ENCODE data around the gene GRIK4. TPM values are rescaled to one million over a fixed set of nuclear protein-coding genes. Genes with fewer than 3 reads are reported as not detected.
A peak's percentile ranks its signal among the peaks of the same experiment; 100 is the strongest.

Gene GRIK4
- total RNA-seq, 1 donor from 2014 or later = 2.2 TPM

GRCh38 chr11:120554766-120555432 lies 43.4 kb downstream of the GRIK4 start:
- peaks cover 43% of the 10 kb centered on the region for H3K4me1 Mint-ChIP-seq (ENCODE audit: low read depth, unreplicated experiment)
- H3K27ac Mint-ChIP-seq (ENCODE audit: unreplicated experiment) = no peak overlapping the region
- no peak for TF ChIP-seq EZH2 (IDR thresholded peaks at IDR 0.05; ENCODE audit: insufficient read depth, low read length)
- TF ChIP-seq CTCF (IDR thresholded peaks at IDR 0.05; ENCODE audit: insufficient read depth, low read depth, low read length) = no peak
- DNase-seq (ENCODE audit: low read depth) (peak; percentile 30), FAIRE-seq (no peak)
- Histone ChIP-seq H3K4me2 (ENCODE audit: low read length) (no peak overlapping the region), H3K27me3 (ENCODE audit: insufficient read depth, low read length) (no peaks in the 10 kb centered on the region), H4K20me1 (ENCODE audit: insufficient read depth, low read length) (no peaks in the 10 kb centered on the region), H3K27ac (ENCODE audit: low read depth, low read length) (no peak overlapping the region), H3K4me1 (ENCODE audit: insufficient read depth, low read length) (peaks cover 4% of the 10 kb centered on the region), H3K79me2 (ENCODE audit: insufficient read depth, low read length) (no peaks in the 10 kb centered on the region), H2AFZ (ENCODE audit: low read depth, low read length) (peak overlapping the region; percentile 42), H3K9ac (ENCODE audit: low read length) (no peak overlapping the region), H3K9me3 (ENCODE audit: insufficient read depth, low read depth, low read length) (no peaks in the 10 kb centered on the region), H3K36me3 (ENCODE audit: insufficient read depth, low read length) (no peaks in the 10 kb centered on the region), H3K4me3 (ENCODE audit: insufficient read depth, low read depth, low read length) (no peak overlapping the region)
- peaks cover 14% of the 10 kb centered on the region for H3K27me3 Mint-ChIP-seq (ENCODE audit: low read depth, unreplicated experiment)
- no peaks in the 10 kb centered on the region for H3K9me3 Mint-ChIP-seq (ENCODE audit: unreplicated experiment)
- H3K36me3 Mint-ChIP-seq (ENCODE audit: low read depth, unreplicated experiment) = no peaks in the 10 kb centered on the region
- no peak overlapping the region for H3K4me3 Mint-ChIP-seq (ENCODE audit: unreplicated experiment)

GRCh38 chr11:120555433-120555773 lies 43.9 kb downstream of the GRIK4 start:
- no peak for DNase-seq (ENCODE audit: low read depth)

More at GRCh38 chr11:120555433-120555773, 43.9 kb downstream of the GRIK4 start:
- no peak for TF ChIP-seq EZH2 (IDR thresholded peaks at IDR 0.05; ENCODE audit: insufficient read depth, low read length)
- TF ChIP-seq CTCF (IDR thresholded peaks at IDR 0.05; ENCODE audit: insufficient read depth, low read depth, low read length) = no peak
- Histone ChIP-seq H3K4me2 (ENCODE audit: low read length) (no peak overlapping the region), H3K4me3 (ENCODE audit: insufficient read depth, low read depth, low read length) (no peak overlapping the region), H2AFZ (ENCODE audit: low read depth, low read length) (peak overlapping the region; percentile 42), H3K4me1 (ENCODE audit: insufficient read depth, low read length) (peaks cover 4% of the 10 kb centered on the region), H3K36me3 (ENCODE audit: insufficient read depth, low read length) (no peaks in the 10 kb centered on the region), H4K20me1 (ENCODE audit: insufficient read depth, low read length) (no peaks in the 10 kb centered on the region), H3K79me2 (ENCODE audit: insufficient read depth, low read length) (no peaks in the 10 kb centered on the region), H3K9ac (ENCODE audit: low read length) (no peak overlapping the region), H3K9me3 (ENCODE audit: insufficient read depth, low read depth, low read length) (no peaks in the 10 kb centered on the region), H3K27me3 (ENCODE audit: insufficient read depth, low read length) (no peaks in the 10 kb centered on the region), H3K27ac (ENCODE audit: low read depth, low read length) (no peak overlapping the region)
- no peak for FAIRE-seq
- no peak overlapping the region for H3K27ac Mint-ChIP-seq (ENCODE audit: unreplicated experiment)
- no peaks in the 10 kb centered on the region for H3K9me3 Mint-ChIP-seq (ENCODE audit: unreplicated experiment)
- no peaks in the 10 kb centered on the region for H3K36me3 Mint-ChIP-seq (ENCODE audit: low read depth, unreplicated experiment)
- peaks cover 14% of the 10 kb centered on the region for H3K27me3 Mint-ChIP-seq (ENCODE audit: low read depth, unreplicated experiment)
- peaks cover 41% of the 10 kb centered on the region for H3K4me1 Mint-ChIP-seq (ENCODE audit: low read depth, unreplicated experiment)
- no peak overlapping the region for H3K4me3 Mint-ChIP-seq (ENCODE audit: unreplicated experiment)
